Measurements from ENCODE around the gene PRRT4.

- TF ChIP-seq, protein P1, sequence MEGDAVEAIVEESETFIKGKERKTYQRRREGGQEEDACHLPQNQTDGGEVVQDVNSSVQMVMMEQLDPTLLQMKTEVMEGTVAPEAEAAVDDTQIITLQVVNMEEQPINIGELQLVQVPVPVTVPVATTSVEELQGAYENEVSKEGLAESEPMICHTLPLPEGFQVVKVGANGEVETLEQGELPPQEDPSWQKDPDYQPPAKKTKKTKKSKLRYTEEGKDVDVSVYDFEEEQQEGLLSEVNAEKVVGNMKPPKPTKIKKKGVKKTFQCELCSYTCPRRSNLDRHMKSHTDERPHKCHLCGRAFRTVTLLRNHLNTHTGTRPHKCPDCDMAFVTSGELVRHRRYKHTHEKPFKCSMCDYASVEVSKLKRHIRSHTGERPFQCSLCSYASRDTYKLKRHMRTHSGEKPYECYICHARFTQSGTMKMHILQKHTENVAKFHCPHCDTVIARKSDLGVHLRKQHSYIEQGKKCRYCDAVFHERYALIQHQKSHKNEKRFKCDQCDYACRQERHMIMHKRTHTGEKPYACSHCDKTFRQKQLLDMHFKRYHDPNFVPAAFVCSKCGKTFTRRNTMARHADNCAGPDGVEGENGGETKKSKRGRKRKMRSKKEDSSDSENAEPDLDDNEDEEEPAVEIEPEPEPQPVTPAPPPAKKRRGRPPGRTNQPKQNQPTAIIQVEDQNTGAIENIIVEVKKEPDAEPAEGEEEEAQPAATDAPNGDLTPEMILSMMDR (CRISPR knock-in tag; IDR thresholded peaks at IDR 0.05), result no peak
- no peak for TF ChIP-seq MAFF (IDR thresholded peaks at IDR 0.05; ENCODE audit: low read depth, low read length)
Observed at GRCh38 chr7:128391805-128392204, 30.3 kb upstream of the PRRT4 start.

All from HepG2 (cell line).